Measurements from ENCODE around the gene SMIM36. TPM values are rescaled to one million over a fixed set of nuclear protein-coding genes. Genes with fewer than 3 reads are reported as not detected.
"Not testable (repeated sequence)": the region's sequence is repeated elsewhere in the genome, so short reads cannot be mapped to it uniquely, and the experiment has no call there.

SMIM36 gene
- total RNA-seq, 1 experiment from 2014 or later = not detected

- DNase-seq (ENCODE audit: low spot score) = no peak
Observed at GRCh38 chr17:55416470-55417052, 94.7 kb downstream of the SMIM36 start.

- no peak for DNase-seq (ENCODE audit: low spot score)
Observed at GRCh38 chr17:55416000-55416399, 95.3 kb downstream of the SMIM36 start.

- DNase-seq (ENCODE audit: low spot score) = no peak
Observed at GRCh38 chr17:55414983-55415382, 96.3 kb downstream of the SMIM36 start.

- DNase-seq (ENCODE audit: low spot score) = no peak
Observed at GRCh38 chr17:55413825-55414489, 97.3 kb downstream of the SMIM36 start.

- DNase-seq (ENCODE audit: low spot score) = no peak
Observed at GRCh38 chr17:55411463-55411855, 99.8 kb downstream of the SMIM36 start.

- no peak for DNase-seq (ENCODE audit: low spot score)
Observed at GRCh38 chr17:55410722-55411462, 100.4 kb downstream of the SMIM36 start.

- DNase-seq (ENCODE audit: low spot score) = no peak
Observed at GRCh38 chr17:55409030-55409800, 102.0 kb downstream of the SMIM36 start.

GRCh38 chr17:55407641-55408566 lies 103.3 kb downstream of the SMIM36 start:
- DNase-seq (ENCODE audit: low spot score) = no peak

- no peak for DNase-seq (ENCODE audit: low spot score)
Observed at GRCh38 chr17:55405600-55405999, 105.7 kb downstream of the SMIM36 start.

GRCh38 chr17:55404197-55404596 lies 107.1 kb downstream of the SMIM36 start:
- not testable (repeated sequence) for DNase-seq (ENCODE audit: low spot score)

GRCh38 chr17:55402374-55402773 lies 108.9 kb downstream of the SMIM36 start:
- DNase-seq (ENCODE audit: low spot score) = peak; percentile 42

Other genes with a start within 250 kb of the SMIM36 start
- gene HLF, start 246.5 kb downstream of the SMIM36 start, total RNA-seq (2014; rRNA removed; shearing (Covaris generic)) = 0.12 TPM in 1 of 2 replicates, not detected in the other
- gene MMD, start 89.6 kb downstream of the SMIM36 start, total RNA-seq (2014; rRNA removed; shearing (Covaris generic)) = 7.6 and 14.0 TPM in 2 replicates
- not detected in 2 replicates for gene TMEM100, start 211.4 kb upstream of the SMIM36 start, total RNA-seq (2014; rRNA removed; shearing (Covaris generic))
- gene PCTP, start 239.6 kb upstream of the SMIM36 start, total RNA-seq (2014; rRNA removed; shearing (Covaris generic)) = 16.6 and 21.1 TPM in 2 replicates